Measurements from ENCODE around the gene TRPM2. TPM values are rescaled to one million over a fixed set of nuclear protein-coding genes. Genes with fewer than 3 reads are reported as not detected.

Gene TRPM2
- total and polyA plus RNA-seq, 2 of the 13 experiments (the other 11 are each of a cell fraction or from before 2014, with no cell fraction given) = 0.07 to 0.20 TPM

DNA sequence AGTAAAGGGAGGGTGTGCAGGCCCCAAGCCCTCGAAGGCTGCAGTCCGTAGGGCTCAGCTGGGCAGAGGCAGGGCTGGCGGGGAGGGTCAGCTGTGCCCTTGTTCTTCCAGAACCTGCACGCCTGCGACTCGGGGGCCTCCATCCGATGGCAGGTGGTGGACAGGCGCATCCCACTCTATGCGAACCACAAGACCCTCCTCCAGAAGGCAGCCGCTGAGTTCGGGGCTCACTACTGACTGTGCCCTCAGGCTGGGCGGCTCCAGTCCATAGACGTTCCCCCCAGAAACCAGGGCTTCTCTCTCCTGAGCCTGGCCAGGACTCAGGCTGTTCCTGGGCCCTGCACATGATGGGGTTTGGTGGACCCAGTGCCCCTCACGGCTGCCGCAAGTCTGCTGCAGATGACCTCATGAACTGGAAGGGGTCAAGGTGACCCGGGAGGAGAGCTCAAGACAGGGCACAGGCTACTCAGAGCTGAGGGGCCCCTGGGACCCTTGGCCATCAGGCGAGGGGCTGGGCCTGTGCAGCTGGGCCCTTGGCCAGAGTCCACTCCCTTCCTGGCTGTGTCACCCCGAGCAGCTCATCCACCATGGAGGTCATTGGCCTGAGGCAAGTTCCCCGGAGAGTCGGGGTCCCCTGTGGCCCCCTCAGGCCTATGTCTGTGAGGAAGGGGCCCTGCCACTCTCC lies 88.3 kb downstream of the TRPM2 start (continued):
- TF ChIP-seq, protein P1, sequence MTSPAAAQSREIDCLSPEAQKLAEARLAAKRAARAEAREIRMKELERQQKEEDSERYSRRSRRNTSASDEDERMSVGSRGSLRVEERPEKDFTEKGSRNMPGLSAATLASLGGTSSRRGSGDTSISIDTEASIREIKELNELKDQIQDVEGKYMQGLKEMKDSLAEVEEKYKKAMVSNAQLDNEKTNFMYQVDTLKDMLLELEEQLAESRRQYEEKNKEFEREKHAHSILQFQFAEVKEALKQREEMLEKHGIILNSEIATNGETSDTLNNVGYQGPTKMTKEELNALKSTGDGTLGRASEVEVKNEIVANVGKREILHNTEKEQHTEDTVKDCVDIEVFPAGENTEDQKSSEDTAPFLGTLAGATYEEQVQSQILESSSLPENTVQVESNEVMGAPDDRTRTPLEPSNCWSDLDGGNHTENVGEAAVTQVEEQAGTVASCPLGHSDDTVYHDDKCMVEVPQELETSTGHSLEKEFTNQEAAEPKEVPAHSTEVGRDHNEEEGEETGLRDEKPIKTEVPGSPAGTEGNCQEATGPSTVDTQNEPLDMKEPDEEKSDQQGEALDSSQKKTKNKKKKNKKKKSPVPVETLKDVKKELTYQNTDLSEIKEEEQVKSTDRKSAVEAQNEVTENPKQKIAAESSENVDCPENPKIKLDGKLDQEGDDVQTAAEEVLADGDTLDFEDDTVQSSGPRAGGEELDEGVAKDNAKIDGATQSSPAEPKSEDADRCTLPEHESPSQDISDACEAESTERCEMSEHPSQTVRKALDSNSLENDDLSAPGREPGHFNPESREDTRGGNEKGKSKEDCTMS (CRISPR knock-in tag; conservative IDR thresholded peaks at IDR 0.05) = no peak
- TF ChIP-seq RBFOX2 (IDR thresholded peaks at IDR 0.05; ENCODE audit: low read depth, low read length) (no peak), NR2F6 (IDR thresholded peaks at IDR 0.05) (no peak), NR2F6 (CRISPR knock-in tag; IDR thresholded peaks at IDR 0.05) (no peak), ZFP36L2 (CRISPR knock-in tag; IDR thresholded peaks at IDR 0.05) (no peak), NBN (conservative IDR thresholded peaks at IDR 0.05) (no peak), ZNF274 (CRISPR knock-in tag; IDR thresholded peaks at IDR 0.05) (0 out of 2 replicates have a peak, but pooled peaks have one; percentile 7), PLRG1 (conservative IDR thresholded peaks at IDR 0.05) (no peak), HDAC6 (IDR thresholded peaks at IDR 0.05; ENCODE audit: low read depth, low read length) (no peak), KDM2A (CRISPR knock-in tag; IDR thresholded peaks at IDR 0.05; ENCODE audit: borderline replicate concordance, low read depth) (no peak), ZNF337 (CRISPR knock-in tag; IDR thresholded peaks at IDR 0.05; ENCODE audit: borderline replicate concordance, low read depth) (no peak), FOSL1 (CRISPR knock-in tag; IDR thresholded peaks at IDR 0.05; ENCODE audit: borderline replicate concordance) (no peak), MYC (CRISPR knock-in tag; IDR thresholded peaks at IDR 0.05; ENCODE audit: borderline replicate concordance) (no peak), BRCA1 (CRISPR knock-in tag; IDR thresholded peaks at IDR 0.05) (no peak), RAD21 (CRISPR knock-in tag; IDR thresholded peaks at IDR 0.05) (no peak), EED (CRISPR knock-in tag; IDR thresholded peaks at IDR 0.05) (no peak), ZNF674 (CRISPR knock-in tag; IDR thresholded peaks at IDR 0.05; ENCODE audit: low read depth) (no peak), ZNF317 (CRISPR knock-in tag; IDR thresholded peaks at IDR 0.05) (no peak), GMEB1 (CRISPR knock-in tag; IDR thresholded peaks at IDR 0.05; ENCODE audit: borderline replicate concordance) (0 out of 2 replicates have a peak, but pooled peaks have one; percentile 37), BCLAF1 (IDR thresholded peaks at IDR 0.05) (no peak), SOX6 (IDR thresholded peaks at IDR 0.05) (no peak), SOX6 (CRISPR knock-in tag; IDR thresholded peaks at IDR 0.05) (no peak)
- TF ChIP-seq, protein P2, sequence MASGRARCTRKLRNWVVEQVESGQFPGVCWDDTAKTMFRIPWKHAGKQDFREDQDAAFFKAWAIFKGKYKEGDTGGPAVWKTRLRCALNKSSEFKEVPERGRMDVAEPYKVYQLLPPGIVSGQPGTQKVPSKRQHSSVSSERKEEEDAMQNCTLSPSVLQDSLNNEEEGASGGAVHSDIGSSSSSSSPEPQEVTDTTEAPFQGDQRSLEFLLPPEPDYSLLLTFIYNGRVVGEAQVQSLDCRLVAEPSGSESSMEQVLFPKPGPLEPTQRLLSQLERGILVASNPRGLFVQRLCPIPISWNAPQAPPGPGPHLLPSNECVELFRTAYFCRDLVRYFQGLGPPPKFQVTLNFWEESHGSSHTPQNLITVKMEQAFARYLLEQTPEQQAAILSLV (CRISPR knock-in tag; IDR thresholded peaks at IDR 0.05; ENCODE audit: borderline replicate concordance) = no peak
- TF ChIP-seq, protein P3, sequence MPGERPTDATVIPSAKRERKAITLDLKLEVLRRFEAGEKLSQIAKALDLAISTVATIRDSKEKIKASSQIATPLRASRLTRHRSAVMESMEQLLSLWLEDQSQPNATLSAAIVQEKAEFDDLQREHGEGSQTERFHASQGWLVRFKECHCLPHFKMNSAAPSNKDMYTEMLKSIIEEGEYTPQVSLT (CRISPR knock-in tag; IDR thresholded peaks at IDR 0.05; ENCODE audit: borderline replicate concordance, low read depth) = no peak

Measured in HepG2 (cell line).